Tracheal epithelial cell (primary cell): ENCODE data around the gene CDHR4. TPM values are rescaled to one million over a fixed set of nuclear protein-coding genes. Genes with fewer than 3 reads are reported as not detected.

Source experiments
- total RNA-seq: library from RNA; depleted of rRNA; stranded (reverse); fragments of >200 nt; gene quantifications from 2 replicates; pipeline ENCODE4 v1.2.1, GENCODE V29; 2014

Gene CDHR4, protein sequence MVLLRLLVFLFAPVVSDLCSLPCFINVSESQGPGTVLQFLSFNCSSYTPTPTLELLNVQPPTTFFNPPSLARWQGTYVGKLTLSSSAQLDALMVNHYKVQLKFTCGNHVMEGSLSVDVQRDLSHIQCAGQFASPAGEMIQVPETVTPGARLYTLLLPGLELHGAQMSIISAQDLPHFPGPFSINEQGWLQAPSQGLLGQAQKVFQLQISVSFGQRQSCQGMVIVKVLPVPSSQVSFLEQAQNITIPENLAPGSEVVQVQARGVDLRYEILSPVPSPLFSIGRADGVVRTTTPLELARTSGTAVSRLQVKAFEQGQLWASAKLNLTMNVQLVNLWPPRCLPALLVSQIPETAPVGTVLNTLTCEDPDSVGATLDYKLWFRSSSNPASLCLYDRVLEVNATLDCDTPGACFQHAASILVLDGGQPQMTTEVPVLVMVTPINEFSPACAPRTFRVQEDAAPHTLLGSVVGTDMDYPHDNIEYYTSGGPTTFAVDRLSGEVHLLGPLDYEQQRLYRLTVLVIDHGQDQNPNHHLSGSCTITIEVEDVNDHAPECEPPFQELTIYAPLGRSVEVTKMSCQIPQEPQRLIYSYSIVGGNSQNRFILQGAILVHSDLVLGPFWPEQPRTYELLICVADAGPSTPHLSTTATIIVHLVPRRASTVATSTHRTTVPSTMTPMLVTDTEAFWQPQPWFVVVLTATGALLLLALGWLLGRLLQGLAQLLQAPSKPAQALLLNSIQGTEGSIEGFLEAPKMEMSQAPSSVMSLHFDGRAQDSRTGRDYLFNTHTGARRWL
- total RNA-seq = not detected in 2 replicates

DNA sequence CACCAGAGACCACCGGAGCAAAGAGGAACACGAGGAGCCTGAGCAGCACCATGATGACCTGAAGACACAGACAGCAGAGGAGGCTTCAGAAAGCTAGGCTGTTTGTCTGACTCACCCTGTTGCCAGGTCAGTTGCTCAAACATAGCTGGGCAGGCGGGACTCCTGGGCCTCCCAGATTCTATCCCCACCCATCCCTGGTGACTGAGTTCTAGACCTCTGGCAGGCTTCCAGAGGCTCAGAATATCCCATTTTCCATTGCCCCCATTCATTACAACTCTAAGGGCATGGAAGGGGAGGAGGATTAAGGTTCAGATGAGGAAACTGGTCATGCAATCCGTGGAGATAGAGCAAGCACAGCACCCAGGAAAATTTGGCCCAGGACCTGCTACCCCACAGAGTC lies at the start of gene CDHR4:
TSS of gene CDHR4 (minus strand) at position 113 of the 400 bp plus-strand sequence. CDS start at position 52, 61 bp downstream.

DNA sequence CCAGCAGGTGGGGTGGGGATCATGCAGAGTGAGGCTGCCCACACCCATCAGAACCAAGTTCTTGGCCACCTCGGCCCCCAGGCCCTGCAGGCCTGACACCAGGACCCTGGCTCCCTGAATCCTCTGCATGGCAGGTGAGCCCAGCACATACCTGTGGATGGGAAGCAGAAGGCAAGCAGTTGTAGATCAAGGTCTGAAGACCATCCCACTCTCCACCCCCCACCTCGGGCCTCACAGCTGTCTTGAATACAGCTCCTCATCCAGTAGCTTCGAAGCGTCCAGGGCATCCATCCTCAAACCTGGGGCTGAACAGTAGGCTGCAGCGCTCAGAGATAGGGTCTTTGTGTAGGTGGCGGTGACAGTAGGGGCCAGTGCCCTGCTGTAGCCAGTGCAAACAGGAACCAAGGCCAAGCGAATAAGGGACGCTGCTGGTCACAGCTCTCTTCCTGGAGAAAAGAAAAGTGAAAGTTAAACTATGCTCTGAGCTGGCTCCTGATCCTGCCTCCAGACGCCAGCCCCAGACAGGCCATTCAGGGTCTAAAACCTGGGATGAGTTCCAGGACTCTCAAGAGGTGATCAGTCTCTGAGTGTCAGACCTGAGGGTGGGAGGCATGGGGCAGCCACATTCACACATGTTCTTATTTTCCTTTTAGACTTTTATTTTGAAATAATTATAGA lies 14.0 kb upstream of the CDHR4 start, which contains the start of gene UBA7:
TSS of gene UBA7 (minus strand) at position 457 of the 678 bp plus-strand sequence. CDS start at position 291, 166 bp downstream.

DNA sequence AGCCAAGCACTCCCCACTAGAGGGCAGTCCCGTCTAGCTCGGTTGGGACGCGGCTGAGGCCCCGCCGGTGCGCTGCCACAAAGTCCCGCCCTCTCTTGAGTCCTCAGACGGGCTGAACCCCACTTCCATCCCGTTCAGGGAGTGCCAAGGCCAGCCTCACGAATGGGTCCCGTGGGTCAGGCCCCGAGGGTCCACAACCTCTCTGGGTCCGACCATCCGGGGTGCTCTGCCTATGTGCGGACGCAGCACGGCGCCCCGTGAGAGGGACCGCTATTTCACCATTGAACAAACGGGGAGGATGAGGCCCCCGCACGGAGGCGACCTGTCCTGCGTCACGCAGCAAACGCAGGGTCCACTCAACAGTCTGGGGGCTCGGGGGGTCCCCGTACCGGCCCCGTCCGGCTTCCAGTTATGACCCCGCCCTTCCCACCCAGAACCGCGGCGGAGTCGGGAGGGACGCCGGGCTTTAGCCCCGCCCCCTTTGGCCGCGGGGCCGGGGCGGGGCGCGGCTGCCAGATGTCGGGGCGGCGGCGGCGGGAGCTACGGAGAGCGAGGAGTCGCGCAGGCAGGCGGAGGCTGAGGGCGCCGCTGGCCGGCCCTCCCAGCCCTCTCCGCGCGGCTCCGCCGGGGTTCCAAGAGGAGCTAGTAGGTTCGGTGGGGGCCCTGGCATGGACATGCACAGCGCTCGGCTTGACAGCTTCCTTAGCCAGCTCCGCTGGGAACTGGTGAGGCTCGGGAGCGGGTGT lies 3.2 kb upstream of the CDHR4 start, which contains the start of gene INKA1:
TSS of gene INKA1 (plus strand) at position 543 of the 746 bp plus-strand sequence. CDS start at position 675, 132 bp downstream.

DNA sequence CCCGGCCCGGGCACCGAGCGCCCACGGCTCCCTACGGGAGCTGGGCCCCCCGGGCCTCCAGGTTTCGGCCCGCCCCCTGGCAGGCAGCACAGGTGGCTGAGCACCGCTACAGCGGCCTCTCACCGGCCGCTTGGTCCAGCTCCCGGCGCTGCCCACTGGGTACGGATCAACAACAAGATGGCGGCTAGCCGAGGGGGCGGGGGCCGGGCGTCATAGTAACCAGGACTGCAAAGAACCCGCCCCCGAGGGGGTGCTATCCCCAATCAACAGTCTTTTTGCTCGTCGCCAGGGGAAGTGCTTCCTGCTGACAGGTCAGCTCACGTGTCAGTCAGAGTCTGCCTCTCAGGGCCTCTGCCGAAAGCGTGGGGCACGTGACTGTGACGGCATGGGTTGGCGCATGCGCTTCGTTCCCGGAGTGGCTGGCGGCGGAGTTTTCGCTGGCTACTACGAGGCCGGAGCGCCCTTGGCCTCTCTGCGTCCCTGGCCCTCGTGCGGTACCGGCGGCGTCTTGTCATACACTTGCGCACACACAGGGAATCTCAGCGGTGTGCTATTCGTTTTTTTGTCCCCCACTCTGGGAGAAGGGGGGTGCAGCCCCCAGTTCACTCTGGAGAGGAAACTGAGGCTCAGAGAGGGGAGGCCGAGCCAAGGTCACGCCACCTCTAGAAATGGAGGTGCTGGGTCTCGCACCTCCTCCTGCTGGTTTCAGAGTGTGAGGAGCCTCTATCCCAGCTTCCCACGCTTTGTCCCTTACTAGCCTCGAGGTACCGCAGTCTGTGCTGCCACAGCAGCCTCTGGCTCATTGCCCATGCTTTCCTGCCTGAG lies 13.1 kb downstream of the CDHR4 start, which contains the start of gene IP6K1:
TSS of gene IP6K1 (minus strand) at position 186 of the 825 bp plus-strand sequence. CDS start 38,502 bp downstream, outside the sequence.

Other genes with a start within 250 kb of the CDHR4 start
- under 0.01 TPM in 1 of 2 replicates, not detected in the other for gene BSN, start 245.4 kb downstream of the CDHR4 start, total RNA-seq
- gene APEH, start 125.5 kb downstream of the CDHR4 start, total RNA-seq = 208 and 240 TPM in 2 replicates
- 8.3 and 9.4 TPM in 2 replicates for gene MST1, start 110.4 kb downstream of the CDHR4 start, total RNA-seq
- gene RNF123, start 110.3 kb downstream of the CDHR4 start, total RNA-seq = 17.1 and 19.0 TPM in 2 replicates
- gene AMIGO3, start 80.2 kb downstream of the CDHR4 start, total RNA-seq = 0.21 TPM in 1 of 2 replicates, not detected in the other
- gene GMPPB, start 75.9 kb downstream of the CDHR4 start, total RNA-seq = 12.1 and 46.5 TPM in 2 replicates
- gene IP6K1, start 13.3 kb downstream of the CDHR4 start, total RNA-seq = 24.1 TPM in 2 replicates
- gene INKA1, start 3.4 kb upstream of the CDHR4 start, total RNA-seq = 10.4 and 22.2 TPM in 2 replicates
- 1.1 and 16.6 TPM in 2 replicates for gene UBA7, start 14.1 kb upstream of the CDHR4 start, total RNA-seq
- 0.64 and 4.1 TPM in 2 replicates for gene TRAIP, start 56.7 kb upstream of the CDHR4 start, total RNA-seq
- not detected in 2 replicates for gene CAMKV, start 70.0 kb upstream of the CDHR4 start, total RNA-seq
- gene MST1R, start 104.0 kb upstream of the CDHR4 start, total RNA-seq = 8.7 and 29.2 TPM in 2 replicates
- 14.3 and 16.6 TPM in 2 replicates for gene MON1A, start 129.9 kb upstream of the CDHR4 start, total RNA-seq
- gene RBM6, start 140.3 kb upstream of the CDHR4 start, total RNA-seq = 25.4 and 34.2 TPM in 2 replicates